Measurements from ENCODE around the gene ARSH. TPM values are rescaled to one million over a fixed set of nuclear protein-coding genes. Genes with fewer than 3 reads are reported as not detected.

ARSH gene
- total and polyA plus RNA-seq, 9 donors = not detected

- Histone ChIP-seq H3K4me3 (no peak overlapping the region), H3K27ac (no peak overlapping the region), H3K9me3 (no peaks in the 10 kb centered on the region), H3K36me3 (no peaks in the 10 kb centered on the region), H3K4me1 (ENCODE audit: insufficient read depth) (no peaks in the 10 kb centered on the region), H3K27me3 (no peaks in the 10 kb centered on the region)
- intact Hi-C loops (cut with DNase I) = no loop called here
- DNase-seq = no peak
- 12 to 32% (median 15%) methylated on average over 1 of the region's 1 CpG for WGBS, 3 donors
- TF ChIP-seq, protein P1, sequence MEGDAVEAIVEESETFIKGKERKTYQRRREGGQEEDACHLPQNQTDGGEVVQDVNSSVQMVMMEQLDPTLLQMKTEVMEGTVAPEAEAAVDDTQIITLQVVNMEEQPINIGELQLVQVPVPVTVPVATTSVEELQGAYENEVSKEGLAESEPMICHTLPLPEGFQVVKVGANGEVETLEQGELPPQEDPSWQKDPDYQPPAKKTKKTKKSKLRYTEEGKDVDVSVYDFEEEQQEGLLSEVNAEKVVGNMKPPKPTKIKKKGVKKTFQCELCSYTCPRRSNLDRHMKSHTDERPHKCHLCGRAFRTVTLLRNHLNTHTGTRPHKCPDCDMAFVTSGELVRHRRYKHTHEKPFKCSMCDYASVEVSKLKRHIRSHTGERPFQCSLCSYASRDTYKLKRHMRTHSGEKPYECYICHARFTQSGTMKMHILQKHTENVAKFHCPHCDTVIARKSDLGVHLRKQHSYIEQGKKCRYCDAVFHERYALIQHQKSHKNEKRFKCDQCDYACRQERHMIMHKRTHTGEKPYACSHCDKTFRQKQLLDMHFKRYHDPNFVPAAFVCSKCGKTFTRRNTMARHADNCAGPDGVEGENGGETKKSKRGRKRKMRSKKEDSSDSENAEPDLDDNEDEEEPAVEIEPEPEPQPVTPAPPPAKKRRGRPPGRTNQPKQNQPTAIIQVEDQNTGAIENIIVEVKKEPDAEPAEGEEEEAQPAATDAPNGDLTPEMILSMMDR (IDR thresholded peaks at IDR 0.05) = no peak
- TF ChIP-seq EP300 (IDR thresholded peaks at IDR 0.05) = no peak
- no peak for TF ChIP-seq POLR2A (IDR thresholded peaks at IDR 0.05)
Measured at GRCh38 chrX:3075959-3076358, 69.6 kb downstream of the ARSH start.

- Histone ChIP-seq H3K9me3 (no peaks in the 10 kb centered on the region), H3K4me3 (no peak overlapping the region), H3K27ac (no peak overlapping the region), H3K27me3 (no peaks in the 10 kb centered on the region), H3K4me1 (ENCODE audit: insufficient read depth) (no peaks in the 10 kb centered on the region), H3K36me3 (no peaks in the 10 kb centered on the region)
- no peak for DNase-seq
- TF ChIP-seq, protein P1 (IDR thresholded peaks at IDR 0.05) = no peak
- TF ChIP-seq EP300 (IDR thresholded peaks at IDR 0.05) (no peak), POLR2A (IDR thresholded peaks at IDR 0.05) (no peak)
- intact Hi-C loops (cut with DNase I) = no loop called here
- 38 to 54% (median 42%) methylated on average over 21 of the region's 21 CpGs for WGBS, 3 donors
Measured at GRCh38 chrX:3076416-3076991, 70.2 kb downstream of the ARSH start.

Small RNA genes lying within 50 kb of the gene (small RNA-seq; reads per million reads assigned to genes)
- gene RN7SL578P = not detected

Other genes starting within 250 kb of the ARSH start
- 1 to 10 TPM in 6 of 7 donors, under 1 TPM in 1; 0.72 to 5.4 (median 3.9) TPM for gene GYG2, start 177.6 kb upstream of the ARSH start, total RNA-seq
- gene GYG2, start 177.6 kb upstream of the ARSH start, polyA plus RNA-seq = 1 to 10 TPM; 3.1 to 9.0 TPM
- 10 to 100 TPM; 19.7 to 45.0 (median 41.4) TPM for gene ARSD, start 77.2 kb upstream of the ARSH start, total RNA-seq
- 10 to 100 TPM; 24.2 to 46.7 TPM for gene ARSD, start 77.2 kb upstream of the ARSH start, polyA plus RNA-seq
- not detected for gene ARSF, start 34.9 kb downstream of the ARSH start, total RNA-seq
- gene ARSF, start 34.9 kb downstream of the ARSH start, polyA plus RNA-seq = not detected